Urinary bladder (tissue), 4 donors: Measurements from ENCODE around the gene RARA. TPM values are rescaled to one million over a fixed set of nuclear protein-coding genes. Genes with fewer than 3 reads are reported as not detected.

Experiments
- DNase-seq: peaks from one replicate; pipeline ENCODE4 v3.0.0-alpha.2; 2015; ENCODE audit errors: extremely low spot score
- H3K27ac ChIP-seq: one replicate; pipeline ENCODE4 v1.5.1; 2013; ENCODE audit warnings: low read depth, mild to moderate bottlenecking, moderate library complexity
- H3K36me3 ChIP-seq: one replicate; pipeline ENCODE4 v1.6.1; 2013; ENCODE audit warnings: mild to moderate bottlenecking, moderate library complexity; ENCODE audit not compliant: insufficient read depth
- H3K4me1 ChIP-seq: one replicate; pipeline ENCODE4 v1.6.1; 2013; ENCODE audit warnings: mild to moderate bottlenecking, moderate library complexity; ENCODE audit not compliant: insufficient read depth
- H3K4me3 ChIP-seq: one replicate; pipeline ENCODE4 v1.5.1; 2013; ENCODE audit warnings: low read depth, low read length
- WGBS: extraction: QIAGEN DNeasy Blood & Tissue Kit; methylation state at CpG from one replicate; pipeline ENCODE4 v1.1.7; 2013; 5-methylcytosine and 5-hydroxymethylcytosine counted together
- polyA plus RNA-seq: library from polyadenylated mRNA; stranded (reverse); fragments of 200-250 nt; gene quantifications from one replicate; pipeline ENCODE4 v1.2.3, GENCODE V29; 2013
- total RNA-seq: library from RNA; depleted of rRNA; stranded (reverse); fragments of >200 nt; gene quantifications from one replicate; pipeline ENCODE4 v1.2.3, GENCODE V29; 2014
- donor health status: healthy with polysubstance abuse.
- donor health status: healthy.

RARA gene
- total and polyA plus RNA-seq, 2 donors, result 10.6 to 47.6 TPM

DNA sequence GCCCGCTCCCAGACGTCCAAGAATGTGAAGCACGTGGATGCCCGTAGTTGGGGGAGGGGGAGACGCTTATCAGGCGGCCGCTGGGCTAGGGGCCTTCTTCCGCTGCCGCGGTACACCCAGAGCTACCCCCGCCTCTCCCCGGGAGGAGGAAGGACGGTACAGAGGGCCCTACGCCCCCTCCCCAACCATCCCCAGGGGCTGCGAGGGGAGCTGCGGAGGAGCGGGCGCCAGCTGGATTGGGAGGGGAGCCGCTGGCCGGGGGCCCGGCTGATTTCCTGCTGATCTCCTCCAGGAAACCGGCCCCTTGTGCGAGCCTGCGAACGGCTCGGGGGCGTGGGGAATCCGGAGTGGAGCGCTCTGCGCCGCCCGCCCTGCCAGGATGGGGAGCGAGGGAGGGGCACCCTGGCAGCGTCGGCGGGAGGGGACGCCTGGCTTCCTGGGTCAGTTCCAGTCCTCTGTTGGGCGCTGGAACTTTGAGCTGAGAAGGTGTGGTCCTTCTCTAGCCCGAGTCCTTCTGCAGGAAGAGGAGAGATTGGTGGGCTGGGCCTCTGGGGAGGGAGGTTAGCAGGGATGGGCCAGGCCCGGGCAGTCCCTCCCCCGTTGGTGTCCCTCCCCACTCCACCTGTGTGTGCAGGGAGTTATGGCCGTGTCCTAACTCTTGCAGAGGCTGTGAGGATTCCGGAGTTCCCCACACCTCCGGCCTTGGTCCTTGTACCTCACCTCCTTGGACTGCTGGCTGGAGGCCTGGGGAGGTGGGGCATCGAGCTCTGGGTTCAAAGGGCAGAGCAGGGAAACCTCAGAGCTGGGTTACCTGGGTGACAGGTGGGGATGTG lies 36.4 kb downstream of the RARA start:
- Histone ChIP-seq H3K27ac (peak overlapping the region; percentile 83), H3K36me3 (no peaks in the 10 kb centered on the region), H3K4me3 (peak overlapping the region; percentile 34), H3K4me1 (peaks cover 1% of the 10 kb centered on the region)
- DNase-seq, result peak; percentile 55
- WGBS, result 2% methylated on average over 45 of the region's 45 CpGs

DNA sequence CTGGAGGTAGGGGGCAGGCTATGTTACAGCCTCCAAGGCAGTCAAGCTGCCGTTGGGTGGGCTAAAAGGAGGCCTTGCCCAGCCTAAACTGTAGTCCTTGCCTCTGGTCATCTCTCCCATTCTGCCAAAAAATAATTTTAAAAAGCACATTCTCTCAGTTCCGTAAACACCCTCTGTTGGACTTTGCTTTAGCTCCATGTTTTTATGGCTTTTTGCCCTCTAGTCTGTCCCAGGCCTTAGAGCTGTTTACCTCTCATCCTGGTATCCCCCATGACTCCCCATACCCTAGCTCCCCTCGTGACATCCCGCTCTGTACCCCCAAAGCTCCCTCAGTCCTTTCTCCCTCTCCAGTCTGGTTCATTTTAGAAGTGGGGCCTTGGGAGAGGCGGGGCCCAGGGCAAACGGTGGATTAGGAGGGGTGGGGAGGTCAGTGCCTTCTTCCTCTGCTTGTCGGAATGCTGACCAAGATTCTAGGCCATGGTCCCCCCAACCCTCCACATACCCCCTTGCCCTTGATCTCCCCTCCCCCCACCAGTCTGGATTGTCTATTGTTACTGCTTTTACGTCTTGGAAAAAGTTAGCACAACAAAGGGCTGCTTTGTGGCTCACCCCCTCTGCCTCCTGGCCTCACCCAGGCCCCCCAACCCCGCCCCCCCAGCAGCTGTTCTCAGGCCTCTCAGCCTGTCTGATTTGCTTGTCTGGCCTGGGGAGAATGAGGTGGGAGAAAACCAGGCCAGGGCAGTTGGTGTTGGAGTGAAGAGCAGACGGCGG lies 37.2 kb downstream of the RARA start:
- no peak for DNase-seq
- peaks cover 1% of the 10 kb centered on the region for H3K4me1 ChIP-seq
- no peaks in the 10 kb centered on the region for H3K36me3 ChIP-seq
- peak overlapping the region; percentile 58 for H3K27ac ChIP-seq
- 38% methylated on average over 11 of the region's 11 CpGs for WGBS
- peak overlapping the region; percentile 34 for H3K4me3 ChIP-seq

DNA sequence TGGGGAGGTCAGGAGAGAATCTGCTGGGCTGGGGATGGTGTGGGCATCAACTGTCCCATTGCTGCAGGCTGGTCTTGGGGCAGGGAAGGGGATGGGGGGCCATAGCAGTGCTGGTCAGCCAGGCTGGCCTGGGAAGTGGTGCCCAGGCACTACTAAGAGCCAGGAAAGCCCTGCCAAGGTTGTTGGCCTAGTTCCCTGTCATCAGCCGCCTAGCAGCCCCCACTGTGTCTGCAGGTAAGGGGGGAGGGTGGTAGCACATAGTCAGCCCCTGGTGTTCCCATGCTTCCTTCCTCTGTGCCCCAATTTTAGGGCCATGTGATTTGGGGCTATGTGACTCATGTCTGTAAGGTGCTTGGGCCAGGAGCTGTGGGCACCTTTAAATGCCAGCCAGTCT lies 37.8 kb downstream of the RARA start:
- Histone ChIP-seq H3K4me3 (no peak overlapping the region), H3K27ac (peak overlapping the region; percentile 12), H3K4me1 (peaks cover 1% of the 10 kb centered on the region), H3K36me3 (no peaks in the 10 kb centered on the region)
- DNase-seq, result no peak
- WGBS, result 58% methylated on average over 1 of the region's 1 CpG

DNA sequence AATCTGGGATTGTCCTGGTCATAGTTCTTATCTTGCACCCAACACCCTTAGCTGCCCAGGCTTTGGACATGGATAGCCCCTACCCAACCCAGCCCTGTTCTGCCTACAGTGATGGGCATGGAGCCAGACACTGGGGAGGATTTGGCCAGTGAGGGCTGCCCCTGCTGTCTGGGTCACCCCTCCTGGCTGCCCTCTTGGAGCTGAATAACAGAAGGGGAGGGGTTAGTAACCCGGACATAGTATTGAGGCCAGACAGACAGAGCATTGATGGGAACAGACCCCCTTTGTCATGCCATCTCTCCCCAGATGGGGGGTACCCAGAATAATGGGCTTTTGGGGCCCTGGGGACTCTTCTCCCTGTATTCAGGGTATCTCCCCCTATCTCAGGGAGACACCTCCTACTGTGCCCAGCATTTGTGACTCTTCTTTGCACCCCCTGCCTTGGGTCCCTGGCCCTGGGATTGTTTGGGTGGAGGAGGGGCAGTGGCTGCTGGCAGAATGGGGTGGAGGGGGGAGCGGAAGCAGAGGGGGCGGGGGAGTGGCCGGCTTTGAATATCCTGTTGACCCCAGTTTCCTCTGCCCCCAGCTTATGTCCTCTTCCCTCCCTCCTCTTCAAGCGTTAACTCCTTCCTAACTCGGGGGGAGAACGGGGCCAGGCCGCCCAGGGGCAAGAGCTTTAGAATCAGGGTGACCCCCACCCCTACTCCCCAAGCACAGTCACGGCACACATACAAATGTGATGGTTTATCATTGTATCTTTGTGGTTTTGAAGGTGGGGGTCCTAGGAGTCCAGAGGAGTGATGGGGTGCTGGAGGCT lies 38.5 kb downstream of the RARA start:
- WGBS, result 42% methylated on average over 9 of the region's 9 CpGs
- peaks cover 2% of the 10 kb centered on the region for H3K36me3 ChIP-seq
- H3K27ac ChIP-seq, result no peak overlapping the region
- H3K4me1 ChIP-seq, result peaks cover 1% of the 10 kb centered on the region
- H3K4me3 ChIP-seq, result no peak overlapping the region
- DNase-seq, result no peak

DNA sequence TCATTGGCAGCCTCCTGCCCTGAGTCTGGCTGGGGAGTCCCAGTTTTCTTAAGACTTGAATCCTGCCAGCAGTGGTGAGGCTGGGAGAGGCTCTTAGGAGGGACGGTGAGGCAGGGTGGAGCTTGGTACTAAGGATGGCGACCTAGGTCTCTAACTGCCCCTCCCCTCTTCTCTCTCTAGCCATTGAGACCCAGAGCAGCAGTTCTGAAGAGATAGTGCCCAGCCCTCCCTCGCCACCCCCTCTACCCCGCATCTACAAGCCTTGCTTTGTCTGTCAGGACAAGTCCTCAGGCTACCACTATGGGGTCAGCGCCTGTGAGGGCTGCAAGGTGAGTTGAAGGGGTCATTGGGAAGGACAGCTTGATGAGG lies 39.1 kb downstream of the RARA start:
- peaks cover 1% of the 10 kb centered on the region for H3K4me1 ChIP-seq
- H3K27ac ChIP-seq, result no peak overlapping the region
- H3K4me3 ChIP-seq, result no peak overlapping the region
- DNase-seq, result no peak
- WGBS, result 69% methylated on average over 5 of the region's 5 CpGs
- H3K36me3 ChIP-seq, result peaks cover 2% of the 10 kb centered on the region

DNA sequence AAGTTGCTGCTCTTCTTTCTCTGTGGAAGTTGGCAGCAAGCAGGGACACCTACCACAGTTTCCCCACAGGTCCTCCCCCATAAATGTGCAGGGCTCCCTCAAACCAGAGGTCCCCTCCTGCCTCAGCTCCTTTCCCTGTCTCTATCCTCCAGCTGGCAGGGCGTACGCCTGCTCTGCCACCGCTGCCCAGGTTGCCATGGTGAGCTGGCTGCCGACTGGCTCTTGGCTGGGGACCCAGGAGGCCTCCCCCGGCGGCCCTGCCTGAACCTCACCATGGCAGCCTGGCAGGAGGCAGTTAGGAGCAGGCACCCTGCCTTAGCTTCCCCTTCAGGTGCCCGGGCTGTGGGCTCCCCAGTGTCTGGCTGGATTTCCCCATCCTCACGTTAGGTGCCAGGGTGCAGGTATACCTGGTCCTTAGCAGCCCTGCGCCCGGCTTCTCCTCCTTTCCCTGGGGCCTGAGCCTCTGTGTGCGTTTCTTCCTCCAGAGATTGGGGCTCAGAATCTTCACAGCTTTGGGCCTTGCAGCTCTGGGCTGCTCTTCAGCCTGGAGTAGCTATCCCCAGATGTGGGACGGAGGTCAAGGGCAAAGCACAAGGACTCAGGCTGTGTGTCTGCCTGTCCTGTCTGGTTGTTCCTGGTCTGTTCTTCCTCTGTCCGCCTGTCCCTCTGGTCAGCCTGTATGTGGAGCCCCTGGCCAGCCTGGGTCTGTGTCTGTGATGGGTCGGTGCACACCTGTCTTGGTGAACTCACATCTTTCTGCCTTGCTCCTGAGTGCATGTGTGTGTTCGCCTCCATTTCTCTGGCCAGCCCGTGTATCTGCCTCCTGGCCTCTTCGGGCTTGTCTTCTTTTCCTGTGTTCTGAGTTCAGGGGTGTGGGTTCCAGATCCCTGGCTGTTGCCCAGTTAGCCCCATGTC lies 39.8 kb downstream of the RARA start:
- no peak for DNase-seq
- WGBS, result 56% methylated on average over 17 of the region's 17 CpGs
- peaks cover 2% of the 10 kb centered on the region for H3K36me3 ChIP-seq

DNA sequence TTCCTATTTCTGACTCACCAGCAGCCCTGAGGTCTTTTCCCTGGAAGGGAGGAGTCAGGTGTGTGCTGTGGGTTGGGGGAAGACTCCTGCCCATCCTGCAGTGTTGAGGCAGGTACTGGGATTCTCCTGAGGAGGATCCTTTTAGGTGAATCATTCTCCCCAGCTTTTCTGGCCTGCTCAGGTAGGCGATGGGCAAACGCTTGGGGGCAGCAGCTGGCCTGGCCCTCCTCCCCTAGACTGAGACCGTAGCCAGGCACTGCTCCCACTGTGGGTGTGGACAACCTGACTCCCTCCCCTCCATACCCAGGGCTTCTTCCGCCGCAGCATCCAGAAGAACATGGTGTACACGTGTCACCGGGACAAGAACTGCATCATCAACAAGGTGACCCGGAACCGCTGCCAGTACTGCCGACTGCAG lies 40.5 kb downstream of the RARA start:
- 49% methylated on average over 10 of the region's 10 CpGs for WGBS
- Histone ChIP-seq H3K27ac (no peak overlapping the region), H3K4me1 (peaks cover 1% of the 10 kb centered on the region), H3K36me3 (peaks cover 2% of the 10 kb centered on the region), H3K4me3 (no peak overlapping the region)
- no peak for DNase-seq

More for the DNA sequence above, 39.8 kb downstream of the RARA start:
- H3K27ac ChIP-seq, result no peak overlapping the region
- H3K4me3 ChIP-seq, result no peak overlapping the region
- H3K4me1 ChIP-seq, result peaks cover 1% of the 10 kb centered on the region

DNA sequence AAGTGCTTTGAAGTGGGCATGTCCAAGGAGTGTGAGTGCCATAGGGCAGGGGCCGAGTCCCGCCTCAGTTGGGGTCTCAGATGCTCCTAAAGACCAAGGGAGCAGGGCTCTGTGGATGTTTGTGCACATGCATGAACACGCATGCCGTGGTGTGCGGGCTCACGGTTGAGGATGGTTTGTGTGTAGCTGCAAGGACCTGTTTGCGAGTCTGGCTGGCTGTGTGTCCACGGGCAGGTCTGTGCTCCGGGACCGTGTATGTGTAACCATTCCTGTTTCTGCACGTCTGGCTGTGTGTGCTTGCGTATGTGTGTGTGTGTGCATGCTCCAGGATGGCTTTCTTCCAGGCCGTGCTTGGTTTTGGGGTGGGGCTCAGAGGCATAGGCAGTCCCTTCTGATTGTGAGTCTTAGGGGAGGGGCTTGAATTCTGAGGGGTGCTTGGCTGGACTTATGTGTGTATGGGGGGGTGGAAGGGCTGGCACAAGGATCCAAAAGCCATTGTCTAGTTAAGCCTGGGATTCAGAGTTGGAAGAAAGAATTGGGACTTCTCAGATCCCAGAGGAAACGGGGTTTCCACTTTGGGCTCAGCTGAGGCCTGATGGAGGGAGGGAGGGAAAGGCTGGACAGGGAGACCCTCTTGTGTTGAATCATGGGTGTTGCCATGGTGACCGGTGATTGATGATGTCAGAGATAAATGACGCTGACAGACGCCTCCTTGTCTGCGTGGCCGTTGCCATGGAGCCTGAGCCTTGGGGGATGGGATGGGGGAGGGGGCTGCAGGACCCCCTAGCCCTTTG lies 41.1 kb downstream of the RARA start:
- no peak overlapping the region for H3K4me3 ChIP-seq
- peaks cover 2% of the 10 kb centered on the region for H3K36me3 ChIP-seq
- 35% methylated on average over 19 of the region's 19 CpGs for WGBS

DNA sequence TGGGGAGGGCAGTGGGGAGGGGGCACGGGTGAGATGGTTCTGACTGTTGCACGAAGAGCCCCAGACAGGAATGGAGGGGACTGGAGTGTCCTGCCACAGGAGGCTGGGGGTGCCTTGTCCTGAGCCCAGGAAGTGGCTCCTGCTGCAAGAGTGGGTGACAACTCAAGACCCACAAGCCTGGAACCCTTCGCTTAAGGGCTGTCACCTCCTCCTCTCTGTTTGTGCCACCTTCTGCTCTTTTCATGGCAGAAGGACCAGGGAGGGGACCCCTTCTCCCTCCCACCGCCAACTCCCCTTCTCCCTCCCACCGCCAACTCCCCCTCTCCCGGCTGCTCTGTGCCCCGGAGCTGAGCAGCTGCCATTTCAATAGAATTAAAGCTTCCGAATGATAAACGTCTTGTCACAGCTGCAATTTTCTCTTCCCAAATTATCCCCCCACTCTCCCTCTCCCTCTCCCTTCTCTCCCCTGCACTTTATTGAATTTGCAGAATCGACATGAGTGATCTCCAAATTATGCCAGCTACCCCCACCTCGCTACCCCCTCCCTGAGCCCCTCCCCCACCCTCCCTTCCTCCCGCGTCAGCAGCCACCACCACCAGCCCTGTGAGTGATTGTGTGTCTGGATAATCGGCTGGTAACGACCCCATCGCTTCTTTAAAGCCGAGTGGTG lies 41.8 kb downstream of the RARA start:
- Histone ChIP-seq H3K36me3 (peaks cover 2% of the 10 kb centered on the region), H3K27ac (no peak overlapping the region), H3K4me3 (no peak overlapping the region), H3K4me1 (peaks cover 1% of the 10 kb centered on the region)
- peak; percentile 54 for DNase-seq
- 66% methylated on average over 17 of the region's 17 CpGs for WGBS

More for the DNA sequence above, 41.1 kb downstream of the RARA start:
- peak; percentile 78 for DNase-seq
- H3K4me1 ChIP-seq, result peaks cover 1% of the 10 kb centered on the region
- no peak overlapping the region for H3K27ac ChIP-seq

DNA sequence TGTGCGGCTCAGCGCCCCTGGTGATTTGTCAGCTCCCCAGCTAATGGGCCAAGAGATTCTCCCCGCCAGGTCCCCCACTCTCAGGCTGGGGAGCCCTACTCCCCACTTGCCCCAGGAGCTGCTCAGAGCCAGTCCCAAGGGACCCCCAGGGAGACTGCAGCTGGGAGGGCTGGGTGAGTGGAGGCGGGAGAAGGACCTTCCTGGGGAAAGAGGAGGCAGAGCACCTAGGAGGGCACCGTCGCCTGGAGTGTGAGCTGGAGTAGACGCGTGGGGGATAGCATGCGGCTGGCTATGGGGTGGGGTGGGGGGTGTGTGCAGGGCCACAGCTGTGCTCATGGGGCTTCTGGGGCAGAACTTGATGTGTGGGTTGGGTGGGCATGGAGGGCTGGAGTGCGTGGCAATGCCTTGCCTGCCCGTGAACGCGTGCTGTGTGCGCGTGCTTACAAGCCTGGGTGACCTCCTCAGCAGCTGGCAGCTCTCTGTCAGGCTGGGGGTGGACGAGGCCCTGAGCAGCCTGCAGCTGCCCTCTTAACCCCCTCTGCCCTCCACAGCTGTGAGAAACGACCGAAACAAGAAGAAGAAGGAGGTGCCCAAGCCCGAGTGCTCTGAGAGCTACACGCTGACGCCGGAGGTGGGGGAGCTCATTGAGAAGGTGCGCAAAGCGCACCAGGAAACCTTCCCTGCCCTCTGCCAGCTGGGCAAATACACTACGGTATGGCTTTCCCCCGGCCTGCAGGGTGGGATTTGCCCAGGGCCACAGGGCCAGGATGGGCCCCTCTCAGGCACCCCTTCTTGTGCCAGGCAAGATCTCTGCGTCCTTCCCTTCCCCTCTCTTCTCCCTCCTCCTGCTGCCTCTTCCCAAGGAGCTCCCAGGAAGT lies 42.6 kb downstream of the RARA start:
- peaks cover 2% of the 10 kb centered on the region for H3K36me3 ChIP-seq
- WGBS, result 81% methylated on average over 27 of the region's 27 CpGs
- no peak overlapping the region for H3K4me3 ChIP-seq
- DNase-seq, result no peak
- no peak overlapping the region for H3K27ac ChIP-seq
- H3K4me1 ChIP-seq, result peaks cover 1% of the 10 kb centered on the region

DNA sequence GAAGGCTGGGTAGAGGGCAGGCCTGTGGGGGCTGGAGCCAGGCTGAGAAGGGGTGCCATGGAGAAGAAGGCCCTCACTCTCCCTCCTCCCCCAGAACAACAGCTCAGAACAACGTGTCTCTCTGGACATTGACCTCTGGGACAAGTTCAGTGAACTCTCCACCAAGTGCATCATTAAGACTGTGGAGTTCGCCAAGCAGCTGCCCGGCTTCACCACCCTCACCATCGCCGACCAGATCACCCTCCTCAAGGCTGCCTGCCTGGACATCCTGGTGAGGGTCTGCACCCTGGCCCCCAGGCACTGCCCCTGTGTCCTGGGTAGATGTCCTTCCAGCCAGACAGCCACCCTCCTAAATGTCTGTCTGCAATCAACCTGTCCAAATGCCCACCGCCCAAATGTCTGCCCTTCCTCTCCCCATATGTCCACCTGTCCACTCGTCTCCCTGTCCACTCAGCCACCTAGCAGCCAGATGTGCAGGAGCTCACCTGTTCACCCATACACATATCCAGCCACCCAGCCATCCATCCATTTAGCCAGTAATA lies 43.3 kb downstream of the RARA start:
- peaks cover 1% of the 10 kb centered on the region for H3K4me1 ChIP-seq
- H3K4me3 ChIP-seq, result no peak overlapping the region
- 82% methylated on average over 7 of the region's 7 CpGs for WGBS
- peaks cover 2% of the 10 kb centered on the region for H3K36me3 ChIP-seq
- H3K27ac ChIP-seq, result no peak overlapping the region
- DNase-seq, result no peak
